GM12892 (cell line): ENCODE data around the gene MAP3K21.

Experiments used
- POLR2A ChIP-seq: IDR thresholded peaks from 2 replicates; pipeline ENCODE4 v1.6.1; 2011; ENCODE audit warnings: low read depth, low read length, control low read depth
- TAF1 ChIP-seq: IDR thresholded peaks from 2 replicates; pipeline ENCODE4 v1.6.1; 2011; ENCODE audit warnings: low read depth, mild to moderate bottlenecking, control low read depth, low read length, borderline replicate concordance

- TF ChIP-seq POLR2A, result no peak
- TF ChIP-seq TAF1, result no peak
Observed at GRCh38 chr1:233355841-233356704, 28.5 kb downstream of the MAP3K21 start.
